K562 (cell line): ENCODE results near the gene CASP5. TPM values are rescaled to one million over a fixed set of nuclear protein-coding genes. Genes with fewer than 3 reads are reported as not detected.

Experiments
- ATAC-seq: fragments of 200-7000 bp; cut with Tn5 transposase; 3 replicates; pipeline ENCODE4 v1.9.1; 2020; ENCODE audit warnings: moderate library complexity
- BruUV-seq: library from RNA; stranded (reverse); fragments of 400-500 nt; replicated peaks from 2 replicates; lab custom pipeline; 2021; lab: Mats Ljungman, UMichigan
- CTCF ChIA-PET: fragments of 300-600 bp; formaldehyde crosslinking; extraction: SDS; loops from one replicate; lab custom pipeline; 2021; ENCODE audit warnings: low intra/inter-chr PET ratio; lab: Yijun Ruan, JAX
- POLR2A ChIA-PET: fragments of 300-600, 350-650 bp; sonication (Branson Sonifier 250); formaldehyde crosslinking; extraction: SDS; loops from one replicate; lab custom pipeline; 2021; ENCODE audit warnings: antibody characterized with exemption, inconsistent platforms; lab: Yijun Ruan, JAX
- DNase-seq, 4 experiments: peaks; one replicate each; pipeline versions ENCODE4 v3.0.0 to v3.0.0-alpha.2; 2011 to 2018; ENCODE audit warnings: low spot score in 3 of 4, mixed read lengths in 3 of 4; ENCODE audit errors: extremely low read depth in 1 of 4
- FAIRE-seq: peaks from 2 replicates; lab custom pipeline; 2011; peaks lifted over from hg19 to GRCh38; lab: Jason Lieb, UNC
- H2AFZ ChIP-seq: 2 replicates; pipeline ENCODE4 v1.6.0; 2011; ENCODE audit warnings: low read depth, low read length, control low read depth, inconsistent platforms
- H3K27ac ChIP-seq: fragments of 200-600 bp; 3 replicates; pipeline ENCODE4 v1.8.0; 2011; ENCODE audit warnings: low read depth, mild to moderate bottlenecking, control low read depth, inconsistent platforms, low read length, moderate library complexity, mixed read lengths; ENCODE audit errors: extremely low read depth
- H3K27me3 ChIP-seq, 2 experiments: fragments of 300-600 bp in 1 of 2; 2 replicates in 1 of 2; 3 replicates in 1 of 2; pipeline versions ENCODE4 v1.6.0 to v1.8.0; 2011; ENCODE audit warnings: inconsistent platforms in 2 of 2, low read length in 2 of 2, mild to moderate bottlenecking in 1 of 2, mixed read lengths in 1 of 2, moderate library complexity in 1 of 2; ENCODE audit not compliant: control insufficient read depth in 2 of 2, insufficient read depth in 2 of 2
- H3K36me3 ChIP-seq: fragments of 300-600 bp; 3 replicates; pipeline ENCODE4 v1.8.0; 2011; ENCODE audit warnings: mild to moderate bottlenecking, low read length, inconsistent platforms; ENCODE audit not compliant: control insufficient read depth, insufficient read depth
- H3K4me1 ChIP-seq, 2 experiments: fragments of 200-600 bp in 1 of 2; replicated peaks in 1 of 2; 2 replicates in 1 of 2; 3 replicates in 1 of 2; pipeline versions ENCODE4 v1.5.1 to v1.8.0; 2011; ENCODE audit warnings: inconsistent platforms in 2 of 2, low read length in 2 of 2, mild to moderate bottlenecking in 1 of 2, mixed read lengths in 1 of 2, moderate library complexity in 1 of 2; ENCODE audit not compliant: control insufficient read depth in 2 of 2, insufficient read depth in 2 of 2
- H3K4me2 ChIP-seq: 2 replicates; pipeline ENCODE4 v1.6.1; 2011; ENCODE audit warnings: low read length, control low read depth, inconsistent platforms, mixed read lengths; ENCODE audit not compliant: insufficient read depth
- H3K4me3 ChIP-seq: fragments of 200-600 bp; sonication (generic), shearing (Covaris generic); 2 replicates; pipeline ENCODE4 v1.5.1; 2016; ENCODE audit warnings: control low read depth, inconsistent platforms
- H3K79me2 ChIP-seq: fragments of 200-600 bp; 3 replicates; pipeline ENCODE4 v1.8.0; 2011; ENCODE audit warnings: low read length, inconsistent platforms; ENCODE audit not compliant: control insufficient read depth, insufficient read depth
- H3K9ac ChIP-seq, 2 experiments: 2 replicates each; pipeline versions ENCODE4 v1.6.0 to v1.6.1; 2011; ENCODE audit warnings: low read depth in 2 of 2, low read length in 2 of 2, control low read depth in 1 of 2, inconsistent platforms in 1 of 2, mild to moderate bottlenecking in 1 of 2, mixed read lengths in 1 of 2; ENCODE audit not compliant: insufficient read depth in 1 of 2
- H3K9me1 ChIP-seq: one replicate; pipeline ENCODE4 v1.6.0; 2011; ENCODE audit warnings: inconsistent platforms, mild to moderate bottlenecking, low read length, moderate library complexity; ENCODE audit not compliant: control insufficient read depth, insufficient read depth
- H3K9me3 ChIP-seq: replicated peaks from 2 replicates; pipeline ENCODE4 v1.5.1; 2011; ENCODE audit warnings: low read depth, low read length, inconsistent platforms; ENCODE audit not compliant: control insufficient read depth, insufficient read depth
- H4K20me1 ChIP-seq: replicated peaks from 2 replicates; pipeline ENCODE4 v1.6.1; 2011; ENCODE audit warnings: low read length, inconsistent platforms, mixed read lengths; ENCODE audit not compliant: control insufficient read depth, insufficient read depth
- DIDO1 ChIP-seq: fragments of 450-650 bp; IDR thresholded peaks from 2 replicates; pipeline ENCODE4 v1.6.1; 2016; ENCODE audit warnings: low read depth, missing biosample characterization, missing genetic modification characterization
- GTF2E2 ChIP-seq: fragments of 200-800 bp; sonication (Bioruptor generic); IDR thresholded peaks from 2 replicates; pipeline ENCODE4 v1.6.1; 2016; ENCODE audit warnings: missing genetic modification characterization, missing compliant biosample characterization
- HIVEP1 ChIP-seq: fragments of 250-450 bp; sonication (Bioruptor Pico); IDR thresholded peaks from 2 replicates; pipeline ENCODE4 v1.4.0; 2020; ENCODE audit warnings: mild to moderate bottlenecking
- MAFF ChIP-seq: IDR thresholded peaks from 2 replicates; pipeline ENCODE4 v1.6.1; 2012; ENCODE audit warnings: low read length, improper control_type of control experiment
- MCM2 ChIP-seq: fragments of 450-650 bp; IDR thresholded peaks from 2 replicates; pipeline ENCODE4 v1.6.1; 2017; ENCODE audit warnings: low read depth, mild to moderate bottlenecking
- MCM7 ChIP-seq, 2 experiments: fragments of 450-650 bp; IDR thresholded peaks; 2 replicates each; pipeline ENCODE4 v1.6.1; 2016 to 2018
- MEIS2 ChIP-seq: fragments of 450-650 bp; IDR thresholded peaks from 2 replicates; pipeline ENCODE4 v1.6.1; 2014; ENCODE audit warnings: mild to moderate bottlenecking; ENCODE audit not compliant: partially characterized antibody
- NELFE ChIP-seq: IDR thresholded peaks from 2 replicates; pipeline ENCODE4 v1.6.1; 2011; ENCODE audit warnings: mild to moderate bottlenecking; ENCODE audit not compliant: insufficient read depth, insufficient read length
- PML ChIP-seq: IDR thresholded peaks from 2 replicates; pipeline ENCODE4 v1.6.1; 2012; ENCODE audit warnings: low read length, inconsistent platforms
- PRDM10 ChIP-seq: fragments of 450-650 bp; IDR thresholded peaks from 2 replicates; pipeline ENCODE4 v1.6.1; 2018; ENCODE audit not compliant: partially characterized antibody
- SLC30A9 ChIP-seq: fragments of 250-450 bp; sonication (Bioruptor Pico); IDR thresholded peaks from 2 replicates; pipeline ENCODE4 v1.8.0; 2022; ENCODE audit warnings: mild to moderate bottlenecking, moderate library complexity
- SMAD4 ChIP-seq: fragments of 250-450 bp; sonication (Bioruptor Pico); conservative IDR thresholded peaks from 2 replicates; pipeline ENCODE4 v1.8.0; 2021; ENCODE audit warnings: inconsistent platforms, mild to moderate bottlenecking, moderate library complexity
- SMARCA5 ChIP-seq: fragments of 450-650 bp; IDR thresholded peaks from 2 replicates; pipeline ENCODE4 v1.6.1; 2016
- TBL1XR1 ChIP-seq, 2 experiments: IDR thresholded peaks; 2 replicates each; pipeline ENCODE4 v1.6.1; 2012; ENCODE audit warnings: improper control_type of control experiment in 2 of 2, low read length in 2 of 2, mild to moderate bottlenecking in 1 of 2
- TCF3 ChIP-seq: sonication (generic); formaldehyde crosslinking; IDR thresholded peaks from 2 replicates; pipeline ENCODE4 v1.4.0; 2020; ENCODE audit warnings: mild to moderate bottlenecking, missing genetic modification reagents
- U2AF1 ChIP-seq: fragments of 200-400 bp; formaldehyde crosslinking; optimal IDR thresholded peaks from 2 replicates; pipeline ENCODE3; 2017; ENCODE audit warnings: mild to moderate bottlenecking, low read depth, low read length, moderate library complexity
- ZFPM2 ChIP-seq: fragments of 250-450 bp; sonication (Bioruptor Pico); IDR thresholded peaks from 2 replicates; pipeline ENCODE4 v1.5.1; 2022; ENCODE audit warnings: mild to moderate bottlenecking
- ZNF609 ChIP-seq: sonication (generic); formaldehyde crosslinking; IDR thresholded peaks from 2 replicates; pipeline ENCODE4 v1.8.1; 2023; ENCODE audit warnings: missing genetic modification reagents, mild to moderate bottlenecking, borderline replicate concordance
- ZNF830 ChIP-seq: fragments of 250-450 bp; sonication (Bioruptor Pico); IDR thresholded peaks from 2 replicates; pipeline ENCODE4 v1.5.0; 2021; ENCODE audit warnings: mild to moderate bottlenecking
- in situ Hi-C: fragments of 300-500 bp; cut with MboI; formaldehyde crosslinking; loops from 4 replicates; pipeline ENCODE4 v1.15.0; 2018; ENCODE audit warnings: inconsistent platforms, mixed read lengths
- intact Hi-C: fragments of 100-400 bp; cut with micrococcal nuclease; formaldehyde crosslinking; loops from 2 replicates; pipeline ENCODE4 v1.14.2; 2022
- polyA plus RNA-seq, 8 experiments: library from polyadenylated mRNA; depleted of rRNA in 4 of 8; stranded (reverse) in 5 of 8; unstranded in 3 of 8; fragments of >200 nt; fragmentation: Nextera tagmentation in 2 of 8; fragmentation: Illumina TruSeq in 1 of 8; extraction: Ambion mirVana in 2 of 8; extraction: Trizol in 1 of 8; gene quantifications; 2 replicates each; pipeline versions ENCODE4 v1.2.1 to v1.2.3, GENCODE V29; 2011 to 2014; ENCODE audit warnings: inconsistent platforms in 1 of 8, missing spikeins in 1 of 8
- total RNA-seq, 7 experiments: library from RNA; depleted of rRNA in 6 of 7; stranded (reverse); fragments of >200 nt in 6 of 7; fragmentation: Illumina TruSeq in 2 of 7; extraction: Trizol in 2 of 7; gene quantifications; 2 replicates each; pipeline versions ENCODE4 v1.2.1 to v1.2.3, GENCODE V29; 2011 to 2021; ENCODE audit warnings: low replicate concordance in 1 of 7

The CASP5 gene
- total and polyA plus RNA-seq, 9 of the 15 experiments (the other 6 are each of a cell fraction or from before 2014, with no cell fraction given): not detected

- BruUV-seq: no TSS peak
- intact Hi-C loops: no loop called here
- FAIRE-seq (no peak), DNase-seq (no peak), ATAC-seq (no peak)
- Histone ChIP-seq H3K9me3 (no peaks in the 10 kb centered on the region), H3K9me1 (no peaks in the 10 kb centered on the region), H4K20me1 (no peaks in the 10 kb centered on the region), H2AFZ (no peak overlapping the region), H3K4me1 (no peaks in the 10 kb centered on the region), H3K9ac (no peak overlapping the region), H3K79me2 (no peaks in the 10 kb centered on the region), H3K4me3 (no peak overlapping the region), H3K27ac (no peak overlapping the region), H3K4me2 (no peak overlapping the region), H3K36me3 (no peaks in the 10 kb centered on the region), H3K27me3 (no peaks in the 10 kb centered on the region)
- ChIA-PET POLR2A (no interaction called here), CTCF (no interaction called here)
- TF ChIP-seq PML: no peak
- no peak for TF ChIP-seq MCM7 (IDR thresholded peaks at IDR 0.05)
- TF ChIP-seq SLC30A9 (CRISPR knock-in tag): no peak
- TF ChIP-seq GTF2E2: no peak
- TF ChIP-seq MEIS2: no peak
- no peak for TF ChIP-seq HIVEP1 (CRISPR knock-in tag)
- TF ChIP-seq ZNF609 (CRISPR knock-in tag): no peak
- no peak for TF ChIP-seq PRDM10
- no peak for TF ChIP-seq MAFF
- no peak for TF ChIP-seq U2AF1
- no peak for TF ChIP-seq ZFPM2
- TF ChIP-seq NELFE: no peak
- TF ChIP-seq DIDO1 (tag): no peak
- TF ChIP-seq MCM2: no peak
- TF ChIP-seq SMARCA5: no peak
- TF ChIP-seq TBL1XR1 (IDR thresholded peaks at IDR 0.05; ENCODE audit: low read length in 2 of 2): no peak
- TF ChIP-seq SMAD4: no peak
- TF ChIP-seq ZNF830 (CRISPR knock-in tag): no peak
- TF ChIP-seq TCF3 (CRISPR knock-in tag): no peak
- in situ Hi-C loops: no loop called here
Observed at GRCh38 chr11:104970756-104971155, 52.2 kb downstream of the CASP5 start.
